A673 (cell line): ENCODE results near the gene NAV2. TPM values are rescaled to one million over a fixed set of nuclear protein-coding genes. Genes with fewer than 3 reads are reported as not detected.

Source experiments
- BruUV-seq: library from RNA; stranded (reverse); fragments of 400-500 nt; replicated peaks from 2 replicates; lab custom pipeline; 2021; lab: Mats Ljungman, UMichigan
- CTCF ChIA-PET: fragments of 300-600 bp; sonication (Branson Sonifier 250); formaldehyde crosslinking; loops from one replicate; lab custom pipeline; 2022; ENCODE audit warnings: antibody characterized with exemption; lab: Charles Lee
- POLR2A ChIA-PET: fragments of 300-600 bp; sonication (Branson Sonifier 250); formaldehyde crosslinking; loops from one replicate; lab custom pipeline; 2022; ENCODE audit warnings: antibody characterized with exemption; ENCODE audit not compliant: low non-redundant PET; lab: Charles Lee
- DNase-seq: peaks from one replicate; pipeline ENCODE4 v3.0.0-alpha.2; 2015; ENCODE audit warnings: low spot score
- H3K27ac ChIP-seq: fragments of 200-600 bp; sonication (generic); 2 replicates; pipeline ENCODE4 v1.5.1; 2016; ENCODE audit warnings: mixed run types, low read depth, mild to moderate bottlenecking, mixed read lengths, antibody characterized with exemption, low read length; ENCODE audit not compliant: poor library complexity, severe bottlenecking
- H3K27me3 ChIP-seq: fragments of 200-600 bp; sonication (generic); replicated peaks from 2 replicates; pipeline ENCODE4 v1.6.1; 2017; ENCODE audit warnings: mixed run types, low read depth, mild to moderate bottlenecking, mixed read lengths, antibody characterized with exemption, low read length; ENCODE audit not compliant: insufficient read depth, poor library complexity
- H3K36me3 ChIP-seq: fragments of 200-600 bp; sonication (generic); 2 replicates; pipeline ENCODE4 v1.6.1; 2016; ENCODE audit warnings: mixed run types, mild to moderate bottlenecking, mixed read lengths, antibody characterized with exemption, low read length; ENCODE audit not compliant: insufficient read depth, poor library complexity, severe bottlenecking
- H3K4me1 ChIP-seq: fragments of 200-600 bp; sonication (generic); 2 replicates; pipeline ENCODE4 v1.6.1; 2017; ENCODE audit warnings: mixed run types, mild to moderate bottlenecking, mixed read lengths, antibody characterized with exemption, low read length; ENCODE audit not compliant: insufficient read depth, poor library complexity, severe bottlenecking
- H3K4me3 ChIP-seq: fragments of 200-600 bp; sonication (generic); 2 replicates; pipeline ENCODE4 v1.5.1; 2016; ENCODE audit warnings: low read depth, mixed run types, mild to moderate bottlenecking, mixed read lengths, low read length; ENCODE audit not compliant: poor library complexity, severe bottlenecking
- H3K9me3 ChIP-seq: fragments of 200-600 bp; sonication (generic); 2 replicates; pipeline ENCODE4 v1.6.1; 2016; ENCODE audit warnings: mixed run types, low read depth, mild to moderate bottlenecking, mixed read lengths, antibody characterized with exemption, low read length; ENCODE audit not compliant: poor library complexity, severe bottlenecking
- EZH2 ChIP-seq: fragments of 200-600 bp; sonication (generic); IDR thresholded peaks from 2 replicates; pipeline ENCODE4 v1.6.1; 2017; ENCODE audit warnings: borderline replicate concordance, low read depth, mild to moderate bottlenecking, mixed read lengths, antibody characterized with exemption, low read length; ENCODE audit not compliant: poor library complexity, severe bottlenecking
- intact Hi-C: fragments of 100-400 bp; cut with micrococcal nuclease; formaldehyde crosslinking; loops from one replicate; pipeline ENCODE4 v1.10.0; 2022; ENCODE audit not compliant: unreplicated experiment
- total RNA-seq: library from RNA; stranded (reverse); gene quantifications from 2 replicates; pipeline ENCODE4 v1.2.3, GENCODE V29; 2021
- TF ChIP-seq, protein P1 (sequence below): fragments of 300-800, 200-600 bp; sonication (generic); conservative IDR thresholded peaks from 2 replicates; pipeline ENCODE4 v1.5.1; 2017; ENCODE audit warnings: low read depth, mild to moderate bottlenecking, antibody characterized with exemption, low read length, moderate library complexity, mixed read lengths

The NAV2 gene
- total RNA-seq, 1 experiment from 2014 or later = not detected

- Histone ChIP-seq H3K27me3 (peaks cover 39% of the 10 kb centered on the region), H3K4me3 (no peak overlapping the region), H3K36me3 (no peaks in the 10 kb centered on the region), H3K27ac (no peak overlapping the region), H3K4me1 (no peaks in the 10 kb centered on the region), H3K9me3 (no peaks in the 10 kb centered on the region)
- ChIA-PET CTCF (no interaction called here), POLR2A (no interaction called here)
- no peak for DNase-seq
- TF ChIP-seq EZH2 = no peak
- TF ChIP-seq, protein P1, sequence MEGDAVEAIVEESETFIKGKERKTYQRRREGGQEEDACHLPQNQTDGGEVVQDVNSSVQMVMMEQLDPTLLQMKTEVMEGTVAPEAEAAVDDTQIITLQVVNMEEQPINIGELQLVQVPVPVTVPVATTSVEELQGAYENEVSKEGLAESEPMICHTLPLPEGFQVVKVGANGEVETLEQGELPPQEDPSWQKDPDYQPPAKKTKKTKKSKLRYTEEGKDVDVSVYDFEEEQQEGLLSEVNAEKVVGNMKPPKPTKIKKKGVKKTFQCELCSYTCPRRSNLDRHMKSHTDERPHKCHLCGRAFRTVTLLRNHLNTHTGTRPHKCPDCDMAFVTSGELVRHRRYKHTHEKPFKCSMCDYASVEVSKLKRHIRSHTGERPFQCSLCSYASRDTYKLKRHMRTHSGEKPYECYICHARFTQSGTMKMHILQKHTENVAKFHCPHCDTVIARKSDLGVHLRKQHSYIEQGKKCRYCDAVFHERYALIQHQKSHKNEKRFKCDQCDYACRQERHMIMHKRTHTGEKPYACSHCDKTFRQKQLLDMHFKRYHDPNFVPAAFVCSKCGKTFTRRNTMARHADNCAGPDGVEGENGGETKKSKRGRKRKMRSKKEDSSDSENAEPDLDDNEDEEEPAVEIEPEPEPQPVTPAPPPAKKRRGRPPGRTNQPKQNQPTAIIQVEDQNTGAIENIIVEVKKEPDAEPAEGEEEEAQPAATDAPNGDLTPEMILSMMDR = no peak
- intact Hi-C loops = no loop called here
- BruUV-seq = no TSS peak
These were observed 61.7 kb downstream of the NAV2 start for GRCh38 chr11:19774329-19774728.

DNA sequence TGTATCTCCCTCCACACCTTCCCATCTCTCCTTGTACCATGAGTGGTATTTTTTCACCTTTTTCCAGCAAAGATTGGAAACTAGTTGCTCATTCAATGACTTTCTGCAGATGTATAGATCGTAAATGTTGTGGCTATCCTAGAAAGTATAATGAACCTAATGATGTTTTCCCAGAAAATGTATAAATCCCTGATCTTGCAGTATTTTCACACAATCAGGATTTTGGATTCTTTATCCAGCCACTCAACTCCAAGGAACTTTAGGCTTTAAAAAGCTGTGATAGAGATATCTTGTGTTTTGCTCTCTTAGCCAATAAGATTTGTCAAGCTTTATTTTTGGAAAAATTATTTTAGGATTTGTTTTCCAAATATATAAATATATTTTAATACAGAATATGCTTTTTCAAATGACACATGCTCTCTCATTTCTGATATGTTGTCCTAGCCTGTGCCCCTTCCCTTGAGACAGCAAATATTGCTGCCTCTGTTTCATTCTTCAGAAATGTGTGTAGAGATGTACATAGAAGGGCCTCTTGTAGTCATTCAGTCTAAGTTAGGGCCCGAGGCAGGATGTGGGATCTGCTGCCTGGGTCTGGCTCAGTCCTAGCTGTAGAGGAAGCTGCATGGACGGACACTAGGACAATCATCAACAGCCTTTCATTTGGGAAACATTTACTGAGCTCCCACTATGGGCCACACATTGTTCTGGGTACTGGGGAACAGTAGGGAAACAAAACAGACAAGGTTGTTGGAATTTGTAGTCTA is 62.4 kb downstream of the NAV2 start:
- Histone ChIP-seq H3K9me3 (no peaks in the 10 kb centered on the region), H3K27ac (no peak overlapping the region), H3K4me1 (no peaks in the 10 kb centered on the region), H3K4me3 (no peak overlapping the region), H3K36me3 (no peaks in the 10 kb centered on the region), H3K27me3 (peaks cover 41% of the 10 kb centered on the region)
- intact Hi-C loops = no loop called here
- no peak for DNase-seq
- CTCF ChIA-PET = no interaction called here
- BruUV-seq = no TSS peak
- TF ChIP-seq EZH2 = no peak
- TF ChIP-seq, protein P1 = no peak
- POLR2A ChIA-PET = no interaction called here

DNA sequence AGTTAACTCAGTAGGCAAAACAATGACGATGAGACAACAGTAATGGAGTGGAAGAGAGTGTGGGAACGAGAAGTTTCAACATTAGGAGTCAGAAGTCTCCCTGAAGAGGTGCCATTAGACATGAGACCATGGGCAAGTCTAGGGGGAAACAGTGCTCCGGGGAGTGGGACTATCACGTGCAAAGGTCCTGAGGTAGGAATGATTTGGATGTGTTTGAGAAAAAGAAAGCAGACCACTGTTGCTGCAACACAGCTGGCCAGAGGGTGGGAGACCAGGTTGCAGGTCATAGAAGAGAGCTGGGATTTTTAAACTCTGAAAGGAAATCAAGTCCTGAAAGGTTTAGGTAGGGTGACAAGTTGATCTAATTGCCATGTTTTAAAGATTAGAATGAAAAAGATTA is 63.0 kb downstream of the NAV2 start:
- BruUV-seq = no TSS peak
- H3K9me3 ChIP-seq = no peaks in the 10 kb centered on the region
- H3K27ac ChIP-seq = no peak overlapping the region
- ChIA-PET CTCF (no interaction called here), POLR2A (no interaction called here)
- no peak overlapping the region for H3K4me3 ChIP-seq
- no peak for DNase-seq
- H3K36me3 ChIP-seq = no peaks in the 10 kb centered on the region
- no peak for TF ChIP-seq EZH2
- H3K4me1 ChIP-seq = no peaks in the 10 kb centered on the region
- intact Hi-C loops = no loop called here
- peaks cover 41% of the 10 kb centered on the region for H3K27me3 ChIP-seq

- Histone ChIP-seq H3K4me1 (no peaks in the 10 kb centered on the region), H3K27me3 (peaks cover 41% of the 10 kb centered on the region), H3K4me3 (no peak overlapping the region), H3K36me3 (no peaks in the 10 kb centered on the region), H3K9me3 (no peaks in the 10 kb centered on the region), H3K27ac (no peak overlapping the region)
- ChIA-PET POLR2A (no interaction called here), CTCF (no interaction called here)
- DNase-seq = no peak
- no TSS peak for BruUV-seq
- intact Hi-C loops = no loop called here
- TF ChIP-seq EZH2 = peak; percentile 68
- TF ChIP-seq, protein P1 = no peak
These were observed 64.4 kb downstream of the NAV2 start for GRCh38 chr11:19777039-19777376.
